Lower leg skin (tissue), 4 donors: Measurements from ENCODE around the gene CITED2. TPM values are rescaled to one million over a fixed set of nuclear protein-coding genes. Genes with fewer than 3 reads are reported as not detected.

Experiments used
- DNase-seq, 2 donors: peaks; one replicate each; pipeline ENCODE4 v3.0.0-alpha.2; 2019; ENCODE audit warnings: low spot score in 2 of 2
- H3K4me3 ChIP-seq: fragments of 200-600 bp; sonication (generic); 2 replicates; pipeline ENCODE4 v1.5.1; 2017; ENCODE audit warnings: mild to moderate bottlenecking, low read depth; ENCODE audit not compliant: poor library complexity, severe bottlenecking
- CTCF ChIP-seq, 3 donors: fragments of 450-650 bp; IDR thresholded peaks; one replicate each; pipeline ENCODE4 v1.5.1; 2016; ENCODE audit warnings: antibody characterized with exemption in 3 of 3, mild to moderate bottlenecking in 3 of 3, moderate library complexity in 2 of 3
- POLR2A ChIP-seq, 2 donors: fragments of 450-650 bp; IDR thresholded peaks; one replicate each; pipeline ENCODE4 v1.6.1; 2016 to 2017; ENCODE audit warnings: antibody characterized with exemption in 2 of 2, mild to moderate bottlenecking in 1 of 2, moderate library complexity in 1 of 2
- WGBS, 2 donors: methylation state at CpG; one replicate each; pipeline ENCODE4 v1.1.5; 2018; 5-methylcytosine and 5-hydroxymethylcytosine counted together
- intact Hi-C: fragments of 100-400 bp; cut with DNase I; formaldehyde crosslinking; loops from one replicate; pipeline ENCODE4 v1.15.0; 2023; ENCODE audit warnings: low total_unique reads
- total RNA-seq, 4 donors: library from RNA; depleted of rRNA; stranded (reverse); fragments of >200 nt; gene quantifications; one replicate each; pipeline ENCODE4 v1.1.0, GENCODE V29; 2016

The CITED2 gene
- total RNA-seq, 4 donors from 2014 or later: 155 to 313 (median 257) TPM

GRCh38 chr6:139390447-139390846 lies 16.0 kb upstream of the CITED2 start:
- 88 to 93% methylated on average over 2 of the region's 2 CpGs for WGBS, 2 donors
- DNase-seq: no peak
- H3K4me3 ChIP-seq: no peak overlapping the region
- TF ChIP-seq POLR2A (IDR thresholded peaks at IDR 0.05): no peak
- TF ChIP-seq CTCF (IDR thresholded peaks at IDR 0.05): no peak
- intact Hi-C loops: no loop called here

- no peak for TF ChIP-seq POLR2A (IDR thresholded peaks at IDR 0.05)
- no peak overlapping the region for H3K4me3 ChIP-seq
- 69 to 78% methylated on average over 2 of the region's 2 CpGs for WGBS, 2 donors
- intact Hi-C loops: no loop called here
- no peak for DNase-seq
Observed at GRCh38 chr6:139388384-139388783, 13.9 kb upstream of the CITED2 start.

GRCh38 chr6:139386404-139386803 lies 12.0 kb upstream of the CITED2 start:
- no peak for DNase-seq
- 73 to 79% methylated on average over 3 of the region's 3 CpGs for WGBS, 2 donors
- TF ChIP-seq POLR2A (IDR thresholded peaks at IDR 0.05) (no peak), CTCF (IDR thresholded peaks at IDR 0.05) (no peak)
- H3K4me3 ChIP-seq: no peak overlapping the region
- intact Hi-C loops: no loop called here

GRCh38 chr6:139381216-139381865 lies 6.9 kb upstream of the CITED2 start:
- no peak overlapping the region for H3K4me3 ChIP-seq
- TF ChIP-seq CTCF (IDR thresholded peaks at IDR 0.05) (no peak), POLR2A (IDR thresholded peaks at IDR 0.05) (no peak)
- 67 to 68% methylated on average over 6 of the region's 6 CpGs for WGBS, 2 donors
- no peak for DNase-seq
- intact Hi-C loops: no loop called here

GRCh38 chr6:139380611-139381010 lies 6.2 kb upstream of the CITED2 start:
- no peak overlapping the region for H3K4me3 ChIP-seq
- TF ChIP-seq POLR2A (IDR thresholded peaks at IDR 0.05) (no peak), CTCF (IDR thresholded peaks at IDR 0.05) (no peak)
- intact Hi-C loops: no loop called here
- 89 to 92% methylated on average over 2 of the region's 2 CpGs for whole genome bisulfite sequencing, 2 donors
- no peak for DNase-seq

- DNase-seq: no peak
- WGBS, 2 donors: 87 to 88% methylated on average over 7 of the region's 7 CpGs
- no peak overlapping the region for H3K4me3 ChIP-seq
- intact Hi-C loops: no loop called here
- TF ChIP-seq CTCF (IDR thresholded peaks at IDR 0.05) (no peak), POLR2A (IDR thresholded peaks at IDR 0.05) (no peak)
Observed at GRCh38 chr6:139380168-139380567, 5.7 kb upstream of the CITED2 start.
